ENCODE measurements around the gene IFITM5. TPM values are rescaled to one million over a fixed set of nuclear protein-coding genes. Genes with fewer than 3 reads are reported as not detected.

The IFITM5 gene
- total RNA-seq, 1 donor from 2014 or later: not detected

DNA sequence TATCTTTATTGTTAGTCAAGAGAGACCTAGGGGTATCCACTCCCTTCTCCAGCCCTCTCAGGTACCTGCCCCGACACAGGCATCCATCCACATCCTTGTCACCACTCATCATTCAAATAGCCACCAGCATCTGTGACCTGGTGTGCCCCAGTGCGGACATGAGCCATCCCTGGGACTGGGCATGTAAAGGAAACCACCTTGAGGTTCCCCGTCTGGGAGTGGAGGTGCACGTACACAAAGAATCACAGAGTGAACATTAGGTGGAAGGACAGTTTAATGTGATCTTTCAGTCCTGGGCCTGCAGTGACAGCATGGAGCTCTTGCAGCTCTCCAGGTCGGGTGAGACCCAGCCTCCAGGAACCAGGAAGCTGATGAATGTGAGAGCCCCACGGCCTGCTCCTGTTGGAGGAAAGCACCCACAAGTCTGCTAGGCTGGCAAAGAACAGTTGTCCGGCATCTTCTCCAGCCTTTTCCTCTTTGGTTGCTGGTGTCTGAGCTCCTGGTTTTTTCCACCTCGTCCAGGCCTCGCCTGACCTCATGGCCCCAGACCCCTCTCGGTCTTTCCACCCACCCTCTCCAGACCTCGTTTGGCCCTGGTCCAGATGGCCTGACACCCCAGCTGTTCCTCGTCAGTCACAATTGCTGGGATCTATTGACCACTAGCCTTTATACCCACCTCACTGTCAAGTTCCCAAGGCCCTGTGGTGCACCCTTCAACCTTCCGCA lies 46.0 kb downstream of the IFITM5 start:
- no peak overlapping the region for H3K4me3 ChIP-seq (ENCODE audit: low read depth, low read length)
- no peak for TF ChIP-seq CTCF (conservative IDR thresholded peaks at IDR 0.05; ENCODE audit: low read depth, low read length)
- DNase-seq (ENCODE audit: low read depth): no peak

DNA sequence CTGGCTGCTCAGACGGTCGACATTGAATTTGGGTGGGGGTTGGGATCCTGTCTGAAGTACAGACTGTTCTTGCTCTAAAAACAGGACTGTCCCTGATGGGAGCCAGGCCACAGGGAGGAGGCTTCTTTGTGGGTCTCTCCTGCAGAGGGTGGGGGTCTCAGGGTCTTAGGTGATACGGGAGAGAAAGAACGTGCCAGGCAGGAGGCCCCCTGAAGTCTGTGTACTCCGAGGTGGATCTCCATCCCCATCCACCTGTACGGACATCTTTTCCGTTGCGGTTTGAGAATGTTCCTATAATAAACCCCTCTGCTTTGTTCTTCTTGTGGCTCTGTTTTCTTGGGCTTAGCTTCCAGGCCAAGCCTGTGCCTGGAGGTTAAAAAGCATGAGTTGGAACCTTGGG lies 46.7 kb downstream of the IFITM5 start:
- no peak for TF ChIP-seq CTCF (conservative IDR thresholded peaks at IDR 0.05; ENCODE audit: low read depth, low read length)
- H3K4me3 ChIP-seq (ENCODE audit: low read depth, low read length): no peak overlapping the region
- no peak for DNase-seq (ENCODE audit: low read depth)

GRCh38 chr11:251550-251949 lies 47.8 kb downstream of the IFITM5 start:
- TF ChIP-seq CTCF (conservative IDR thresholded peaks at IDR 0.05; ENCODE audit: low read depth, low read length): peak; percentile 6
- DNase-seq (ENCODE audit: low read depth): no peak
- H3K4me3 ChIP-seq (ENCODE audit: low read depth, low read length): no peak overlapping the region

DNA sequence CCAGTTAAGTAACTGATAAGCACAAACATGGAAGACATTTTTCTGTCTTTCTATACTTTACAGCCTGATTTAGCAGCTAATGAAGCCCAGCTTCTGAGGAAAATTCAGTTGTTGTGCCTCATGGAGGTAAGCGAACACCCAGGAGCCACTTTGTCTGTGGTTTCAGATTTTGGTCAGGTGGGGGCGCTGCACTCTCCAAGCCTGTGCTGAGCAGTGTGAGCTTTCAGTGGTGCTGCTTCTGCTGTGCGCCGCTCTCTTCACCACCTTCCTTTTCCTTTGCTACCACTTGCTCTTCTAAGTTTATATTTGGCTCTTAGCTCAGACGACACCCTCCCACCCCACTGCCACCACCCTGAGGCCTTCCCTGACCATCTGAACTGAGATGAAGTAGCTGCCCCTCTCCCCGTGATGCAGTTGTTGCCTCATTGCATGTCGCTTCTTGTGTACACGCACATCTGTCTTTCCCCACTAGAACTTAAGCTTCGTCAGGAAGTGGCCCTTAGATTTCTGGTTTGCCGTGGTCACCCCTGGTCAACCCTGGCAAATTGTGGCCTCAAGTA lies 48.5 kb downstream of the IFITM5 start:
- TF ChIP-seq CTCF (conservative IDR thresholded peaks at IDR 0.05; ENCODE audit: low read depth, low read length): peak; percentile 70
- DNase-seq (ENCODE audit: low read depth): no peak
- no peak overlapping the region for H3K4me3 ChIP-seq (ENCODE audit: low read depth, low read length)

DNA sequence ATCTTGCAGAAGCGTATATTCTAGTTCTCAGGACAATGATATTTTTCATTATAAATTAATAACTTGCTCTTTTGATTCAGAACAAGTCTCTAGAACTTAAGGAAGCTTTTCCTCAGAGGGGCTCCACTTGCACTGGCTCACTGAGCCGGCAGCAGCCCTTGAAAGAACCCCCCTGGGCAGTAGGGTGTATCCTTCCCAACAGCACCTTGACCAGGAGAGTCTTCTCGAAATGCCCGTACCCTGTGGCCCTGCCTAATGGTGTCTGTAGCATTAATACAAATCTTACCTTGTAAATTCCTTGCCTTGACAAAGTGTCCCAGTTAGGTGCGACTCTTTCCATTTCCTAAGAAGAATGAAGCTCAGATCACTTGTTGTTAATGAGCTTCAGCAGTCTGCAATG lies 49.1 kb downstream of the IFITM5 start:
- DNase-seq (ENCODE audit: low read depth): no peak
- TF ChIP-seq CTCF (conservative IDR thresholded peaks at IDR 0.05; ENCODE audit: low read depth, low read length): no peak
- no peak overlapping the region for H3K4me3 ChIP-seq (ENCODE audit: low read depth, low read length)

- DNase-seq (ENCODE audit: low read depth): no peak
- H3K4me3 ChIP-seq (ENCODE audit: low read depth, low read length): no peak overlapping the region
- TF ChIP-seq CTCF (conservative IDR thresholded peaks at IDR 0.05; ENCODE audit: low read depth, low read length): no peak
Observed at GRCh38 chr11:249062-249461, 50.3 kb downstream of the IFITM5 start.

Other genes with a start within 250 kb of the IFITM5 start
- not detected in 2 replicates for gene SCGB1C1, start 106.4 kb downstream of the IFITM5 start, total RNA-seq
- gene BET1L, start 92.1 kb downstream of the IFITM5 start, total RNA-seq: 15.2 and 23.7 TPM in 2 replicates
- gene RIC8A, start 91.8 kb downstream of the IFITM5 start, total RNA-seq: 116 and 143 TPM in 2 replicates
- gene SIRT3, start 63.2 kb downstream of the IFITM5 start, total RNA-seq: 5.5 and 11.8 TPM in 2 replicates
- gene PSMD13, start 62.5 kb downstream of the IFITM5 start, total RNA-seq: 222 and 249 TPM in 2 replicates
- gene NLRP6, start 21.1 kb downstream of the IFITM5 start, total RNA-seq: not detected in 2 replicates
- gene PGGHG, start 10.4 kb downstream of the IFITM5 start, total RNA-seq: 7.8 and 13.1 TPM in 2 replicates
- 54.7 and 177 TPM in 2 replicates for gene IFITM2, start 8.3 kb upstream of the IFITM5 start, total RNA-seq
- 15.7 and 56.8 TPM in 2 replicates for gene IFITM1, start 14.5 kb upstream of the IFITM5 start, total RNA-seq
- 85.7 and 113 TPM in 2 replicates for gene IFITM3, start 21.3 kb upstream of the IFITM5 start, total RNA-seq
- gene B4GALNT4, start 70.0 kb upstream of the IFITM5 start, total RNA-seq: 13.9 and 24.4 TPM in 2 replicates
- gene PKP3, start 94.7 kb upstream of the IFITM5 start, total RNA-seq: 20.6 and 30.7 TPM in 2 replicates
- gene SIGIRR, start 115.5 kb upstream of the IFITM5 start, total RNA-seq: 52.9 and 83.9 TPM in 2 replicates
- 7.7 and 20.1 TPM in 2 replicates for gene ANO9, start 142.5 kb upstream of the IFITM5 start, total RNA-seq
- 53.4 and 66.1 TPM in 2 replicates for gene PTDSS2, start 150.8 kb upstream of the IFITM5 start, total RNA-seq
- 163 and 204 TPM in 2 replicates for gene RNH1, start 207.7 kb upstream of the IFITM5 start, total RNA-seq
- gene HRAS, start 236.1 kb upstream of the IFITM5 start, total RNA-seq: 63.2 and 128 TPM in 2 replicates
- 0.87 and 1.6 TPM in 2 replicates for gene LRRC56, start 238.0 kb upstream of the IFITM5 start, total RNA-seq